HepG2 (cell line): ENCODE results near the gene GGPS1. TPM values are rescaled to one million over a fixed set of nuclear protein-coding genes. Genes with fewer than 3 reads are reported as not detected.

Experiments used
- ADNP ChIP-seq: sonication (generic); formaldehyde crosslinking; IDR thresholded peaks from 2 replicates; pipeline ENCODE4 v1.4.0; 2020; ENCODE audit warnings: missing genetic modification reagents
- ATF1 ChIP-seq: IDR thresholded peaks from 2 replicates; pipeline ENCODE4 v1.6.1; 2016; ENCODE audit warnings: mild to moderate bottlenecking, control low read depth
- CREB1 ChIP-seq, 2 experiments: fragments of 450-650 bp in 1 of 2; IDR thresholded peaks; 2 replicates each; pipeline ENCODE4 v1.6.1; 2016 to 2017; ENCODE audit warnings: control low read depth in 1 of 2, mild to moderate bottlenecking in 1 of 2, missing compliant biosample characterization in 1 of 2, missing genetic modification characterization in 1 of 2
- FLYWCH1 ChIP-seq: sonication (generic); formaldehyde crosslinking; IDR thresholded peaks from 2 replicates; pipeline ENCODE4 v1.8.1; 2023; ENCODE audit warnings: mild to moderate bottlenecking, missing genetic modification reagents
- HOXA5 ChIP-seq: sonication (generic); formaldehyde crosslinking; IDR thresholded peaks from 2 replicates; pipeline ENCODE4 v1.4.0; 2020; ENCODE audit warnings: missing genetic modification reagents
- MED1 ChIP-seq: sonication (generic); formaldehyde crosslinking; IDR thresholded peaks from 2 replicates; pipeline ENCODE4 v1.4.0; 2020; ENCODE audit warnings: missing genetic modification reagents
- MIER3 ChIP-seq: IDR thresholded peaks from 2 replicates; pipeline ENCODE4 v1.6.1; 2016; ENCODE audit warnings: missing compliant biosample characterization, borderline replicate concordance
- MTA3 ChIP-seq: sonication (generic); formaldehyde crosslinking; IDR thresholded peaks from 2 replicates; pipeline ENCODE4 v1.4.0; 2020; ENCODE audit warnings: missing genetic modification reagents
- MTF1 ChIP-seq: sonication (generic); formaldehyde crosslinking; IDR thresholded peaks from 2 replicates; pipeline ENCODE4 v1.5.0; 2020; ENCODE audit warnings: missing genetic modification reagents
- MXD4 ChIP-seq: IDR thresholded peaks from 2 replicates; pipeline ENCODE4 v1.6.1; 2016; ENCODE audit warnings: mild to moderate bottlenecking, missing biosample characterization, missing genetic modification reagents
- PHB2 ChIP-seq: fragments of 450-650 bp; IDR thresholded peaks from 2 replicates; pipeline ENCODE4 v1.6.1; 2018; ENCODE audit not compliant: partially characterized antibody
- PHF5A ChIP-seq: IDR thresholded peaks from one replicate; pipeline ENCODE4 v1.6.1; 2018; ENCODE audit warnings: low read depth, missing genetic modification reagents; ENCODE audit not compliant: unreplicated experiment
- PTBP1 ChIP-seq: fragments of 200-400 bp; formaldehyde crosslinking; IDR thresholded peaks from 2 replicates; pipeline ENCODE4 v1.6.1; 2018; ENCODE audit warnings: low read length, low read depth; ENCODE audit not compliant: poor library complexity, severe bottlenecking
- REL ChIP-seq: sonication (generic); formaldehyde crosslinking; conservative IDR thresholded peaks from 2 replicates; pipeline ENCODE4 v1.8.0; 2022; ENCODE audit warnings: mild to moderate bottlenecking, missing genetic modification reagents, moderate library complexity
- WIZ ChIP-seq: sonication (generic); formaldehyde crosslinking; IDR thresholded peaks from 2 replicates; pipeline ENCODE4 v1.5.1; 2020; ENCODE audit warnings: mild to moderate bottlenecking, missing genetic modification reagents
- ZBTB20 ChIP-seq: sonication (generic); formaldehyde crosslinking; IDR thresholded peaks from 2 replicates; pipeline ENCODE4 v1.8.1; 2023; ENCODE audit warnings: missing genetic modification reagents, low read depth, mild to moderate bottlenecking, borderline replicate concordance
- ZFP1 ChIP-seq: IDR thresholded peaks from 2 replicates; pipeline ENCODE4 v1.6.1; 2016
- ZNF335 ChIP-seq: sonication (generic); formaldehyde crosslinking; IDR thresholded peaks from 2 replicates; pipeline ENCODE4 v1.4.0; 2020; ENCODE audit warnings: missing genetic modification reagents
- ZNF354B ChIP-seq: sonication (generic); formaldehyde crosslinking; IDR thresholded peaks from 2 replicates; pipeline ENCODE4 v1.8.0; 2022; ENCODE audit warnings: mild to moderate bottlenecking, missing genetic modification reagents
- ZNF383 ChIP-seq: sonication (generic); formaldehyde crosslinking; IDR thresholded peaks from 2 replicates; pipeline ENCODE4 v1.4.0; 2020; ENCODE audit warnings: missing genetic modification reagents, mild to moderate bottlenecking, borderline replicate concordance
- ZNF44 ChIP-seq: sonication (generic); formaldehyde crosslinking; IDR thresholded peaks from 2 replicates; pipeline ENCODE4 v1.5.1; 2020; ENCODE audit warnings: mild to moderate bottlenecking, missing genetic modification reagents
- ZNF468 ChIP-seq: sonication (generic); formaldehyde crosslinking; IDR thresholded peaks from 2 replicates; pipeline ENCODE4 v1.8.0; 2022; ENCODE audit warnings: mild to moderate bottlenecking, moderate library complexity, missing genetic modification reagents
- ZNF496 ChIP-seq: sonication (generic); formaldehyde crosslinking; IDR thresholded peaks from 2 replicates; pipeline ENCODE4 v1.8.1; 2023; ENCODE audit warnings: mild to moderate bottlenecking, moderate library complexity, missing genetic modification reagents; ENCODE audit not compliant: insufficient replicate concordance
- ZNF768 ChIP-seq: sonication (generic); formaldehyde crosslinking; IDR thresholded peaks from 2 replicates; pipeline ENCODE4 v1.4.0; 2020; ENCODE audit warnings: missing genetic modification reagents
- polyA plus RNA-seq, 8 experiments: library from polyadenylated mRNA; depleted of rRNA in 3 of 8; stranded (reverse) in 7 of 8; unstranded in 1 of 8; fragments of >200 nt; fragmentation: Illumina TruSeq in 4 of 8; extraction: Trizol in 4 of 8; gene quantifications; 2 replicates each; pipeline versions ENCODE4 v1.2.1 to v1.2.3, GENCODE V29; 2011 to 2016; ENCODE audit warnings: low read depth in 4 of 8, missing spikeins in 1 of 8, mixed read lengths in 1 of 8; ENCODE audit not compliant: insufficient read depth in 1 of 8
- total RNA-seq, 5 experiments: library from RNA; depleted of rRNA; stranded (reverse); fragments of >200 nt; fragmentation: Illumina TruSeq; extraction: Trizol; gene quantifications; 2 replicates each; pipeline ENCODE4 v1.2.3, GENCODE V29; 2016; ENCODE audit warnings: low read depth in 1 of 5
- TF ChIP-seq, protein P1 (sequence below): sonication (generic); formaldehyde crosslinking; IDR thresholded peaks from 2 replicates; pipeline ENCODE4 v1.5.0; 2020; ENCODE audit warnings: missing genetic modification reagents, mild to moderate bottlenecking, borderline replicate concordance
- TF ChIP-seq, protein P2 (sequence below): IDR thresholded peaks from 2 replicates; pipeline ENCODE4 v1.6.1; 2016; ENCODE audit warnings: control low read depth
- TF ChIP-seq, protein P3 (sequence below): sonication (generic); formaldehyde crosslinking; IDR thresholded peaks from 2 replicates; pipeline ENCODE4 v1.8.0; 2022; ENCODE audit warnings: mild to moderate bottlenecking, missing genetic modification reagents; ENCODE audit not compliant: insufficient replicate concordance
- TF ChIP-seq, protein P4 (sequence below): sonication (generic); formaldehyde crosslinking; conservative IDR thresholded peaks from 2 replicates; pipeline ENCODE4 v1.4.0; 2020; ENCODE audit warnings: missing genetic modification reagents

The GGPS1 gene
- total and polyA plus RNA-seq, 2 of the 13 experiments (the other 11 are each of a cell fraction or from before 2014, with no cell fraction given) = 28.8 to 42.6 TPM

DNA sequence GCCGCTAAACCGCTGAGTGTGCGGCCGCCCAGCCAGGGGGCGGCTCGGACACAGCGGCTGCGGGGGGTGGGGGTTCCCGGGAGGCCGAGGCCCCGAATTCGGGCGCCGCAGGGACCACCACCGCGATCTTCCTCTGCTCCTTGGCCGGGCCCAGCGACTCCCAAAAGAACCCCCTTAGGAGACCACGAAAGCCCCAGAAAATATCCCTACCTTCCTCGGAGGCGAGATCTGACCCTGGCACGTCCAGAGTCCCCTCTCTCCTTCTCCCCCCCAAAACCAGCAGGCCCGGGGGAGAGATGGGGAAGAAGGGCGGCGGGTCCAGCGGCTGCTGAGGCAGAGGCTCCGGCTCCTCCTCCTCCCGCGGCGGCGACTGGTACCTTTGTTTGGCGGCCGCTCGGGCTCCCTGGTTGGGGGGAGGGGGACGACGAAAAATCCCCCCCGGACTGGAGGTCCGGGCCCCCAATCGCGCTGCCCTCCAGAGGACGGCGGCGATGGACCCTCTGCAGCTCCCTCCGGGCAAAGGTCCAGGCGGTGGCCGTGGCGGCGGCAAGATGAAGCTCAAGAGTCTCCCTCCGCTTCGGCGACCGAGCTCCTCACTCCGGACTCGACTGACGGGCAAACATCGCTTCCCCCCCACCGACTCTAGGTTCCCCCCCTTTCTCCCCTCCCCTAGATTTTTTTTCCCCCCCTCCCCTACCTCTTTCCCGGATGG, 655 bp upstream of the GGPS1 start, which contains the start of gene ARID4B (continued):
- TF ChIP-seq, protein P1, sequence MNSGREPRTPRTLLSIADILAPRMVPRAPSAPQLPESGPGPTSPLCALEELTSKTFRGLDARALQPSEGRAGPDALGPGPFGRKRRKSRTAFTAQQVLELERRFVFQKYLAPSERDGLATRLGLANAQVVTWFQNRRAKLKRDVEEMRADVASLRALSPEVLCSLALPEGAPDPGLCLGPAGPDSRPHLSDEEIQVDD (CRISPR knock-in tag) = no peak
- TF ChIP-seq, protein P2, sequence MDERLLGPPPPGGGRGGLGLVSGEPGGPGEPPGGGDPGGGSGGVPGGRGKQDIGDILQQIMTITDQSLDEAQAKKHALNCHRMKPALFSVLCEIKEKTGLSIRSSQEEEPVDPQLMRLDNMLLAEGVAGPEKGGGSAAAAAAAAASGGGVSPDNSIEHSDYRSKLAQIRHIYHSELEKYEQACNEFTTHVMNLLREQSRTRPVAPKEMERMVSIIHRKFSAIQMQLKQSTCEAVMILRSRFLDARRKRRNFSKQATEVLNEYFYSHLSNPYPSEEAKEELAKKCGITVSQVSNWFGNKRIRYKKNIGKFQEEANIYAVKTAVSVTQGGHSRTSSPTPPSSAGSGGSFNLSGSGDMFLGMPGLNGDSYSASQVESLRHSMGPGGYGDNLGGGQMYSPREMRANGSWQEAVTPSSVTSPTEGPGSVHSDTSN (CRISPR knock-in tag) = no peak
- TF ChIP-seq MED1 (CRISPR knock-in tag) (0 out of 2 replicates have a peak, but pooled peaks have one; percentile 44), CREB1 (IDR thresholded peaks at IDR 0.05) (no peak), CREB1 (CRISPR knock-in tag; IDR thresholded peaks at IDR 0.05) (no peak), ZNF383 (CRISPR knock-in tag) (no peak), ZNF768 (no peak), ZNF354B (no peak), ADNP (no peak), ZNF44 (CRISPR knock-in tag) (no peak), PHF5A (CRISPR knock-in tag) (no peak), ZNF335 (CRISPR knock-in tag) (no peak), REL (CRISPR knock-in tag) (no peak), MIER3 (CRISPR knock-in tag) (no peak), ZNF468 (CRISPR knock-in tag) (no peak), ZBTB20 (0 out of 2 replicates have a peak, but pooled peaks have one; percentile 4), MTF1 (CRISPR knock-in tag) (no peak), ZNF496 (CRISPR knock-in tag) (no peak), MTA3 (no peak), ZFP1 (CRISPR knock-in tag) (no peak), HOXA5 (peak; percentile 60), WIZ (CRISPR knock-in tag) (no peak), FLYWCH1 (CRISPR knock-in tag) (no peak), PHB2 (no peak), ATF1 (CRISPR knock-in tag) (no peak), MXD4 (CRISPR knock-in tag) (no peak), PTBP1 (peak; percentile 50)
- TF ChIP-seq, protein P3, sequence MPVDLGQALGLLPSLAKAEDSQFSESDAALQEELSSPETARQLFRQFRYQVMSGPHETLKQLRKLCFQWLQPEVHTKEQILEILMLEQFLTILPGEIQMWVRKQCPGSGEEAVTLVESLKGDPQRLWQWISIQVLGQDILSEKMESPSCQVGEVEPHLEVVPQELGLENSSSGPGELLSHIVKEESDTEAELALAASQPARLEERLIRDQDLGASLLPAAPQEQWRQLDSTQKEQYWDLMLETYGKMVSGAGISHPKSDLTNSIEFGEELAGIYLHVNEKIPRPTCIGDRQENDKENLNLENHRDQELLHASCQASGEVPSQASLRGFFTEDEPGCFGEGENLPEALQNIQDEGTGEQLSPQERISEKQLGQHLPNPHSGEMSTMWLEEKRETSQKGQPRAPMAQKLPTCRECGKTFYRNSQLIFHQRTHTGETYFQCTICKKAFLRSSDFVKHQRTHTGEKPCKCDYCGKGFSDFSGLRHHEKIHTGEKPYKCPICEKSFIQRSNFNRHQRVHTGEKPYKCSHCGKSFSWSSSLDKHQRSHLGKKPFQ = no peak
- TF ChIP-seq, protein P4, sequence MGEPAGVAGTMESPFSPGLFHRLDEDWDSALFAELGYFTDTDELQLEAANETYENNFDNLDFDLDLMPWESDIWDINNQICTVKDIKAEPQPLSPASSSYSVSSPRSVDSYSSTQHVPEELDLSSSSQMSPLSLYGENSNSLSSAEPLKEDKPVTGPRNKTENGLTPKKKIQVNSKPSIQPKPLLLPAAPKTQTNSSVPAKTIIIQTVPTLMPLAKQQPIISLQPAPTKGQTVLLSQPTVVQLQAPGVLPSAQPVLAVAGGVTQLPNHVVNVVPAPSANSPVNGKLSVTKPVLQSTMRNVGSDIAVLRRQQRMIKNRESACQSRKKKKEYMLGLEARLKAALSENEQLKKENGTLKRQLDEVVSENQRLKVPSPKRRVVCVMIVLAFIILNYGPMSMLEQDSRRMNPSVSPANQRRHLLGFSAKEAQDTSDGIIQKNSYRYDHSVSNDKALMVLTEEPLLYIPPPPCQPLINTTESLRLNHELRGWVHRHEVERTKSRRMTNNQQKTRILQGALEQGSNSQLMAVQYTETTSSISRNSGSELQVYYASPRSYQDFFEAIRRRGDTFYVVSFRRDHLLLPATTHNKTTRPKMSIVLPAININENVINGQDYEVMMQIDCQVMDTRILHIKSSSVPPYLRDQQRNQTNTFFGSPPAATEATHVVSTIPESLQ = no peak
